NB4 (cell line): Measurements from ENCODE around the gene UNC5C.

Experiments
- DNase-seq: peaks from one replicate; pipeline ENCODE4 v3.0.0; 2010; ENCODE audit warnings: low read depth
- H3K4me3 ChIP-seq: one replicate; pipeline ENCODE4 v1.5.1; 2011; ENCODE audit warnings: mild to moderate bottlenecking, low read depth, low read length, moderate library complexity
- MYC ChIP-seq: IDR thresholded peaks from 2 replicates; pipeline ENCODE4 v1.6.1; 2011; ENCODE audit warnings: low read depth, low read length
- POLR2A ChIP-seq: IDR thresholded peaks from 2 replicates; pipeline ENCODE4 v1.6.1; 2011; ENCODE audit warnings: mild to moderate bottlenecking; ENCODE audit not compliant: insufficient read length; ENCODE audit errors: extremely low read depth
- TF ChIP-seq, protein P1 (sequence below): IDR thresholded peaks from one replicate; pipeline ENCODE4 v1.5.1; 2012; ENCODE audit warnings: low read depth, low read length
- TF ChIP-seq, protein P2 (sequence below): IDR thresholded peaks from 2 replicates; pipeline ENCODE4 v1.6.1; 2011; ENCODE audit warnings: low read depth, low read length

UNC5C gene

DNA sequence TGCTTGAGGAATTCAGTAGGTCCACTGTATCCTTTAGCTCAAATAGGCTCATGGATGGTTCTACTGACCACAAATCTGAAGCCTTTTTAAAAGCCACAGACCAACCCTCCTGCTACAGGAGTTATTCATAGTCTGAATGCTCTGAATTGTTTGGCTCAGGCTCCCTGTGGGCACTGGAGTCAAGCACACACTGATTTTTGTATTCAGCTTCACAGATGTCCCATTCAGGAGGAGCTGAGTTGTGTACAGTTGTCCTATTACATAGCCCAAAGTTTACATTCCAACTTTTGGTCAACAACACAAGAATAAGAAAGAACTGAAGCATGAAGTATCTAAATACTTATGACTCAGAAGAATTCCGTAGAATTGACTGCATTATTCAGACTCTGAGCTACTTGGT lies 243.9 kb downstream of the UNC5C start:
- no peak overlapping the region for H3K4me3 ChIP-seq
- TF ChIP-seq, protein P1, sequence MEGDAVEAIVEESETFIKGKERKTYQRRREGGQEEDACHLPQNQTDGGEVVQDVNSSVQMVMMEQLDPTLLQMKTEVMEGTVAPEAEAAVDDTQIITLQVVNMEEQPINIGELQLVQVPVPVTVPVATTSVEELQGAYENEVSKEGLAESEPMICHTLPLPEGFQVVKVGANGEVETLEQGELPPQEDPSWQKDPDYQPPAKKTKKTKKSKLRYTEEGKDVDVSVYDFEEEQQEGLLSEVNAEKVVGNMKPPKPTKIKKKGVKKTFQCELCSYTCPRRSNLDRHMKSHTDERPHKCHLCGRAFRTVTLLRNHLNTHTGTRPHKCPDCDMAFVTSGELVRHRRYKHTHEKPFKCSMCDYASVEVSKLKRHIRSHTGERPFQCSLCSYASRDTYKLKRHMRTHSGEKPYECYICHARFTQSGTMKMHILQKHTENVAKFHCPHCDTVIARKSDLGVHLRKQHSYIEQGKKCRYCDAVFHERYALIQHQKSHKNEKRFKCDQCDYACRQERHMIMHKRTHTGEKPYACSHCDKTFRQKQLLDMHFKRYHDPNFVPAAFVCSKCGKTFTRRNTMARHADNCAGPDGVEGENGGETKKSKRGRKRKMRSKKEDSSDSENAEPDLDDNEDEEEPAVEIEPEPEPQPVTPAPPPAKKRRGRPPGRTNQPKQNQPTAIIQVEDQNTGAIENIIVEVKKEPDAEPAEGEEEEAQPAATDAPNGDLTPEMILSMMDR: no peak
- TF ChIP-seq POLR2A (no peak), MYC (no peak)
- TF ChIP-seq, protein P2, sequence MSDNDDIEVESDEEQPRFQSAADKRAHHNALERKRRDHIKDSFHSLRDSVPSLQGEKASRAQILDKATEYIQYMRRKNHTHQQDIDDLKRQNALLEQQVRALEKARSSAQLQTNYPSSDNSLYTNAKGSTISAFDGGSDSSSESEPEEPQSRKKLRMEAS: no peak
- no peak for DNase-seq

DNA sequence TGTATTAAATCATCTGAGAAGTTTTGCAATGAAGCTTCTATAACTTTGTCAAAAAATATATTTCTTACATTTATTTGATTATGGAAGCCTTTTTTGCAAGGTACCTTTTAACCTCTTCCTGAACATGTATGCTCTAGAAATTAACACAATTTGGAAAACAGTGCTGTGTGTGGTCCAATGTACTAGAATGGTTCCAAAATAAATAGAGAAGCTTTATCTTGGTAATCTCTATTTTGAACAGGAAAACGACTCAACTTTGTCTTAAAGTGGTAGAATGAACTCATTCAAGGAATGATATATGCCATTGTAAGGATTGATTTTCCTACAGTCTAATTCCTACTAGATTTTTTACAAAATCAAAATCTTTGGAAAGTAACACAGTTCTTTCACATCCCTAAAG lies 248.5 kb downstream of the UNC5C start:
- H3K4me3 ChIP-seq: no peak overlapping the region
- no peak for DNase-seq
- TF ChIP-seq, protein P1: no peak

DNA sequence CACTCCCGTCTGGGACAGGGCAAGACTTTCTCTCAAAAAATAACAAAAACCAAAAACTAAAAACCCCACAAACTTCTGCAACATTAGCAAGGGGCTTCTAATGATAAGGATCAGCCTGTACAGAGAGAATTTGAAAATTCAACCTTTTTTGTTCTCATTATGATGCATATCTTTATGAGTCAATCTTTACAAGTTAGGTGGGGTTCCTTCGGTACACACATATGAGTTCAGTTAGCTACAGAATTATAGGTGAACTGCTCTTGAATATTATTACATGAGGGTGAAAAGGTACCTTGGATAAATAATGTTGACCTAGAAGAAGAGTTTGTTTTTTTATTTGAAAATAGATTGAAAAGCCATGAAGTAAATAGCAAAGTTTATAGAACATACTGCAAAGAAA lies 252.7 kb downstream of the UNC5C start:
- no peak overlapping the region for H3K4me3 ChIP-seq
- TF ChIP-seq POLR2A: no peak
- TF ChIP-seq MYC: no peak
- TF ChIP-seq, protein P2: no peak
- TF ChIP-seq, protein P1: no peak
- no peak for DNase-seq

DNA sequence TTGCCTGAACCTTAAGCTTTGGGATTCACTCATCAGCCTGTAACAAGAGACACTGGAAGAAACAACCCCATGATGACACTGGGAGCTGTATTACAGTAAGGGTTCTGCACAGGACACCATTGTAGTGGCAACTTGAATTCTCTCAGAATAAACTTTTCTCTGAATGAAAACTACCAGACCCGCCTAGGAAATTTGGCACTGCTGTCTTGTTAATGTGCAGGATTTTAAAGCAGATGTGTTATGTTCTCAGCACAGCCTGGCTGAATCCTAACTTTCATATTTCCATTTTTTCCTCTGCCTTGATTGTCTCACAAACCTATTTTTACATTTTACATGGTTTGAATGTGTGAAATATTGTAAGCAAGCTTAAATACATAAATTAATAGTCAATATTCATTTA lies 253.6 kb downstream of the UNC5C start:
- DNase-seq: no peak
- TF ChIP-seq, protein P1: no peak
- no peak for TF ChIP-seq POLR2A
- no peak overlapping the region for H3K4me3 ChIP-seq

DNA sequence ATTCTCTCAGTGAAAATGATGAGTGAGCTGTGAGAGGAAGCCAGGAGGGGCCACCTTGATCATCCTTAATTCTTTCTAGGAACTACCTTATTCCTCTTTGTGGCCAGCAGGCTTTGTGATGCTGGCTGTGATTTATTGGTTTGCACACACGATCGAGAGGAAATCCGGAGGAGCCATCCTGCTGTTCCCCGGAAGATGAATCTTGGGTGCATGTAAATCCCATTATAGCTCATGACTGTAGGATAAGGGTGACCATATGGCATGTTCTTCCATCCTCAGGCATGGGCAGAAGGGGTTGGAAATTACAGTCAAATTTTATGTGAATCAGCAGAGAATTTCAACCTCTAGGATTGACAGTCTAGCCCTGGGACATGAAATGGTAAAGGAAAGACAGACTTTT lies 254.5 kb downstream of the UNC5C start:
- no peak overlapping the region for H3K4me3 ChIP-seq
- DNase-seq: no peak
- TF ChIP-seq, protein P1: no peak
- TF ChIP-seq MYC: no peak
- TF ChIP-seq POLR2A: no peak
- TF ChIP-seq, protein P2: no peak

DNA sequence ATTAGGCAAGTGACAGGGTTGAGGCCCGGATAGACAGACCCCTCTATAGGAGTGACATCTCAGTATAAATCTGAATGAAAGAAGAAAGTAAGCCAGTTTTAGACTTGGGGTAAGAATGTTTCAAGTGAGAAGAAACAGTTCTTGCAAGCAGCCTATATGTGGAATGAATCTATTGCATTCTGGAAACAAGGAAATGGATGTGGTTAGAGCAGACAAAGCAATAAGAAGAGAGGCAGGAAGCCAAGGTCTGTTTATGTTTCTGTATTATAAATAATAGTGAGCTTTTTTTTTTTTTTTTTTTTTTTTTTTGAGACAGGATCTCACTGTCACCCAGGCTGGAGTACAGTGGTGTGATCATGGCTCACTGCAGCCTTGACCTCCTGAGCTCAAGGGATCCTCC lies 255.8 kb downstream of the UNC5C start:
- no peak for DNase-seq
- H3K4me3 ChIP-seq: no peak overlapping the region
- TF ChIP-seq, protein P2: no peak
- no peak for TF ChIP-seq MYC
- TF ChIP-seq POLR2A: no peak
- TF ChIP-seq, protein P1: no peak
